OCI-LY3 (cell line): ENCODE results near the gene CTBP2.

Source experiments
- CTCF ChIP-seq: fragments of 200-600, 300-600 bp; sonication (generic); IDR thresholded peaks from 2 replicates; pipeline ENCODE4 v1.5.1; 2014; ENCODE audit warnings: antibody characterized with exemption, low read length, low read depth
- EZH2phosphoT487 ChIP-seq: fragments of 200-600 bp; shearing (Covaris generic); IDR thresholded peaks from 2 replicates; pipeline ENCODE4 v1.6.1; 2018; ENCODE audit warnings: antibody characterized with exemption, mixed run types, low read depth

- TF ChIP-seq CTCF (no peak), EZH2phosphoT487 (no peak)
These were observed 153.4 kb downstream of the CTBP2 start for GRCh38 chr10:125006921-125007426.
